Kidney epithelial cell (primary cell): Measurements from ENCODE around the gene CLIP2. TPM values are rescaled to one million over a fixed set of nuclear protein-coding genes. Genes with fewer than 3 reads are reported as not detected.
"Not testable (repeated sequence)": the region's sequence is repeated elsewhere in the genome, so short reads cannot be mapped to it uniquely, and the experiment has no call there.

Source experiments
- DNase-seq: peaks from one replicate; pipeline ENCODE4 v3.0.0-alpha.2; 2010; ENCODE audit warnings: low read depth
- H3K27me3 ChIP-seq: 2 replicates; pipeline ENCODE4 v1.6.0; 2011; ENCODE audit warnings: low read length; ENCODE audit not compliant: control insufficient read depth, insufficient read depth
- H3K36me3 ChIP-seq: 2 replicates; pipeline ENCODE4 v1.5.1; 2011; ENCODE audit warnings: low read length; ENCODE audit not compliant: control insufficient read depth, insufficient read depth
- H3K4me3 ChIP-seq: 2 replicates; pipeline ENCODE4 v1.5.1; 2011; ENCODE audit warnings: low read depth, mild to moderate bottlenecking, control low read depth, low read length
- CTCF ChIP-seq: IDR thresholded peaks from 2 replicates; pipeline ENCODE4 v1.5.1; 2011; ENCODE audit warnings: mild to moderate bottlenecking, moderate library complexity, low read length, control low read depth, inconsistent platforms; ENCODE audit not compliant: insufficient read depth, poor library complexity, severe bottlenecking
- total RNA-seq: library from RNA; depleted of rRNA; stranded (reverse); fragments of >200 nt; gene quantifications from 2 replicates; pipeline ENCODE4 v1.2.3, GENCODE V29; 2015

CLIP2 gene
- total RNA-seq, 1 donor from 2014 or later = 46.3 TPM

- no peak overlapping the region for H3K4me3 ChIP-seq
Measured at GRCh38 chr7:74252893-74253292, 36.3 kb upstream of the CLIP2 start.

DNA sequence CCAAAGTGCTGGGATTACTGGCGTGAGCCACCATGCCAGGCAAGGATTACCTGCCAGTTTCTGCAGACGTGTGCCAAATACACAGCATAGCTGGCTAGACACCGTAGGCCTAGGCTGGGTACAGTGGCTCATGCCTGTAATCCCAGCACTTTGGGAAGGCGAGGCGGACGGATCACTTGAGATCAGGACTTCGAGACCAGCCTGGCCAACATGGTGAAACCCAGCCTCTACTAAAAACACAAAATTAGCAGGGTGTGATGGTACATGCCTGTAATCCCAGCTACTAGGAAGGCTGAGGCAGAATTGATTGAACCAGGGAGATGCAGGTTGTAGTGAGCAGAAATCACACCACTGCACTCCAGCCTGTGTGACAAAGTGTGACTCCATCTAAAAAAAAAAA lies 35.9 kb upstream of the CLIP2 start:
- DNase-seq = no peak
- H3K36me3 ChIP-seq = no peaks in the 10 kb centered on the region
- no peak for TF ChIP-seq CTCF
- no peaks in the 10 kb centered on the region for H3K27me3 ChIP-seq
- peak overlapping the region; percentile 89 for H3K4me3 ChIP-seq

More at GRCh38 chr7:74252893-74253292, 36.3 kb upstream of the CLIP2 start:
- DNase-seq = no peak
- no peaks in the 10 kb centered on the region for H3K36me3 ChIP-seq
- H3K27me3 ChIP-seq = no peaks in the 10 kb centered on the region
- no peak for TF ChIP-seq CTCF

DNA sequence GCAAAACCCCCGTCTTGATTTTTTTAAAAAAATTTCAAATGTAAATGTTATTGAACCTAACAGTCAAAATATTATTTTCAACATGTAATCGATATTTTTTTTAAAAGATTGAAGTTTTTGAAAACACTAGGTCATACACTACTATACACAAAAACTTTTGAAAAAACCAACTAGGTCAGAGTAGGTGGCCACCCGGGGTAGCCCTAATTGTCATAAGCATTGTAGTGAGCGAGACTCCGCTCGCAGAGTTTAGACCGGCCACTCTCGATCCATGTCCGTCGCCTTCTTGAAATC lies 35.4 kb upstream of the CLIP2 start:
- H3K4me3 ChIP-seq = peak overlapping the region; percentile 89
- no peak for TF ChIP-seq CTCF
- H3K36me3 ChIP-seq = no peaks in the 10 kb centered on the region
- DNase-seq = no peak
- no peaks in the 10 kb centered on the region for H3K27me3 ChIP-seq

DNA sequence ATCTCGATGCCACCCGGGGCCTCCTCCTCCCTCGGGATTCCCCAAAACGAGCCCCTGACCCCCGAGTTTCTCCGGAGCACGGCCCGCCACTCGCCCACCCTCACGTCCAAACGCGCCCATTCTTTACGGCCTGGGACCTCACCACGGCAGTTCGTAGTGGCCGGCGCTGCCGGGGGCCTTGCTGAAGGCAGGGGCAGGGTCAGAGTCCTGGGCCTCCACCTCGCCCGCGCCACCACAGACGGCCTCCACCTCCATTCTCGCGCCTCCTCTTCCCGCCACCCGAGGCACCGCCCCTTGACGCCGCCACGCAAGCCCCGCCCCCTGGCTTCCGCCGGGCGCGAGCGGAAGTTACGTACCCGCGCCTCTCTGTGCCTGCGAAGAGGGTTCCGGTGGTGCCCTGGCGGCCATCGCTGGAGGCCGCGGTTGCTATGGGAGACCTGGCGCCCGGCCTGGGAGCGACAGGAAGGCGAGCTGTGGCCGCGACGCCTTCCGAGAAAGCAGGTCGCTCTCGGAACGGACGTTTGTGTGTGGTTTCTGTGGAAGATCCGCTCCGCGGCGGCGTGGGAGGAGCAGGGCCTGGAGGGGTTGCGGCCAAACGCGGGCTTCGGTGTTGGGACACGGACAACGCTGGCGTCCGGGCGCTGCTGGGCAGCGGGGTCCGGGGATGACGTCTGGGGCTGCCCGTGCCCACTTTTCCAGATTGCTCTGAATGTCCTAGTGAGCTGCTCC lies 34.9 kb upstream of the CLIP2 start, which contains the start of gene RFC2:
Gene RFC2 (minus strand): TSS at position 271 of the 729 bp plus-strand sequence. CDS start 16 bp downstream, at position 255.
- no peaks in the 10 kb centered on the region for H3K36me3 ChIP-seq
- TF ChIP-seq CTCF = peak; percentile 8
- H3K27me3 ChIP-seq = no peaks in the 10 kb centered on the region
- H3K4me3 ChIP-seq = peak within 1 kb of the TSS; percentile 89
- peak; percentile 75 for DNase-seq

DNA sequence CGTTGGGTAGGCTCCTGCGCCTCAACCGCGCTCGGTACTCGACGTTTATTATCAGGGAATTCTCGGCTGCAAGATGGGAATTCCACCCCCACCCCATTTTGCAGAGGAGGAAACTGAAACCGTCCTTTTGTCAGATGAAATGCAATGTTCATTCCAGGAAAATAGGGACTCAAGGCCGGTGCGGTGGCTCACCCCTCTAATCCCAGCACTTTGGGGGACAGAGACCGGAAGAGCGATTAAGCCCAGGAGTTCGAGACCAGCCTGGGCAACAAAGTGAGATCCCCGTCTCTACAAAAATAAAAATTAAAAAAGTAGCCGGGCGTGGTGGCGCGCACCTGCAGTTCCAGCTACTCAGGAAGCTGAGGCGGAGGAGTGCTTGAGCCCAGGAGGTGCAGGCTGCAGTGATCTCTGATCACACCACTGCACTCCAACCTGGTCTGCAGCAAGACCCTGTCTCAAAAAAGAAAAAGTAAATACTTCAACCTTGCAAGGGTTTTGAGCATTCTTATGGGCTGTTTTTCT lies 34.3 kb upstream of the CLIP2 start:
- TF ChIP-seq CTCF = no peak
- Histone ChIP-seq H3K27me3 (no peaks in the 10 kb centered on the region), H3K4me3 (peak overlapping the region; percentile 89), H3K36me3 (no peaks in the 10 kb centered on the region)
- DNase-seq = no peak

- not testable (repeated sequence) for DNase-seq, H3K36me3 ChIP-seq, H3K4me3 ChIP-seq, H3K27me3 ChIP-seq
Measured at GRCh38 chr7:74255461-74255860, 33.7 kb upstream of the CLIP2 start.
